HG03135 (cell line): ENCODE results near the gene SMARCB1.

Source experiments
- ATAC-seq: cut with Tn5 transposase; IDR thresholded peaks from one replicate; pipeline ENCODE4 v1.9.1; 2021; ENCODE audit warnings: mild to moderate bottlenecking, moderate library complexity; ENCODE audit not compliant: unreplicated experiment

Gene SMARCB1

GRCh38 chr22:23828800-23829680 is 42.3 kb downstream of the SMARCB1 start:
- ATAC-seq: no peak

DNA sequence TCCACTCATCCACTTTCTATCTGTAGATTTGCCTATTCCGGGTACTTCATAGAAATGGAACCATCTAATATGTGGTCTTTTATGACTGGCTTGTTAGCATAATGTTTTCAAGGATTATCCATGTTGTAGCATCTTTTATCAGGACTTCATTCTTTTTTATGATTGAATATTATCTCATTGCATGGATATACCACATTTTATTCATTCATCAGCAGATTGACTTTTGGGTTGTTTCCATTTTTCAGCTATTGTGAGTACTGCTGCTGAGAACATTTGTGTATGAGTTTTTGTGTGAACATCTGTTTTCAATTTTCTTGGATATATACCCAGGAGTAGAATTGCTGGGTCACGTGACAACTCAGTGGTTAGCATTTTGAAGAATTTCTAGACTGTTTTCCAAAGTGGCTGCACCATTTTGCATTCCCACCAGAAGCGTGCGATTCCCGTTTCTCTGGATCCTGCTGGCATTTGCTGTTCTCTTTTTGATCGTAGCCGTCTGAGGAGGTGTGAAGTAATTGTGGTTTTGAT is 43.1 kb downstream of the SMARCB1 start:
- no peak for ATAC-seq

- no peak for ATAC-seq
Observed at GRCh38 chr22:23831261-23831660, 44.5 kb downstream of the SMARCB1 start.

DNA sequence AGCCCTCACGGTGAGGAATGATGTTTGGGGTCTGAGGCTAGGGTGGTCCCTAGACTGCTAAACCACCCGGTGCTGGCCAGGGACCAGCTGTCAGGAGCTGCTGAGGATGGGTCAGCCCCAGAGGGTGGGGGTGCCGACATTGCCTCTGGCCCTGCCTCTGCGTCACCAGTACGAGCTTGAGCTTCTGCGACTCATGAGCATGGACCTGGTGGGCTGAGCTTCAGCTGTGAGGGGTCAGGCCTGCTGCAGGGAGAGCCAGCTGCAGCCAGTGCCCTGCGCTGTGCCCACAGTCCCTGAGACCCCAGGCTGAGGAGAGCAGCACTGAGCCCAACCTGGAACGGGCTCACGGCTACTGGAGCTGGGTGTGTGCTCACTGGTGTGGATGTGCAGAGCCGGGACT is 45.0 kb downstream of the SMARCB1 start:
- ATAC-seq: no peak

- no peak for ATAC-seq
Observed at GRCh38 chr22:23832226-23833016, 45.7 kb downstream of the SMARCB1 start.

GRCh38 chr22:23833017-23833751 is 46.4 kb downstream of the SMARCB1 start:
- ATAC-seq: no peak

GRCh38 chr22:23833911-23834317 is 47.1 kb downstream of the SMARCB1 start:
- ATAC-seq: no peak

GRCh38 chr22:23834406-23834792 is 47.6 kb downstream of the SMARCB1 start:
- ATAC-seq: no peak

GRCh38 chr22:23834793-23835483 is 48.2 kb downstream of the SMARCB1 start:
- no peak for ATAC-seq

GRCh38 chr22:23835484-23836144 is 48.8 kb downstream of the SMARCB1 start:
- ATAC-seq: no peak

DNA sequence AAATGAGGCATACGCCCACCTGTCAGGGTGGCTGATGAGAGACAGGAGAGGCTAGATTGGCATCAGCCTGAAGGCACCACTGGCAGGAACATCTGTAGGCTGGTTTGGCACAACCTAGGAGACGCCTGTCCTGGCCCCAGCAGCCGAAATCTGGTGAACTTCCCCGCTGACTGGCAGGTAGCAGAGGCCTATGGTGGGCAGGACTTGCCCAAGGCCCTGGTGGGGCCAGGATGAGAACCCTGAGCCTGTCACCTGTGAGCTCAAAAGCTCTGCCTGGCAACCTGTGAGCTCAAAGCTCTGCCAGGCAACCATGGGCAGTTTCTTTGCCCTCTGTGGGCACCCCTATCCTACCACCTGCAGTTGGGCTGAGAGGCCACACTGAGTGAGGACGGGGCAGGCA is 49.5 kb downstream of the SMARCB1 start:
- no peak for ATAC-seq

- ATAC-seq: no peak
Observed at GRCh38 chr22:23836692-23837495, 50.1 kb downstream of the SMARCB1 start.

- ATAC-seq: no peak
Observed at GRCh38 chr22:23837496-23837859, 50.7 kb downstream of the SMARCB1 start.

DNA sequence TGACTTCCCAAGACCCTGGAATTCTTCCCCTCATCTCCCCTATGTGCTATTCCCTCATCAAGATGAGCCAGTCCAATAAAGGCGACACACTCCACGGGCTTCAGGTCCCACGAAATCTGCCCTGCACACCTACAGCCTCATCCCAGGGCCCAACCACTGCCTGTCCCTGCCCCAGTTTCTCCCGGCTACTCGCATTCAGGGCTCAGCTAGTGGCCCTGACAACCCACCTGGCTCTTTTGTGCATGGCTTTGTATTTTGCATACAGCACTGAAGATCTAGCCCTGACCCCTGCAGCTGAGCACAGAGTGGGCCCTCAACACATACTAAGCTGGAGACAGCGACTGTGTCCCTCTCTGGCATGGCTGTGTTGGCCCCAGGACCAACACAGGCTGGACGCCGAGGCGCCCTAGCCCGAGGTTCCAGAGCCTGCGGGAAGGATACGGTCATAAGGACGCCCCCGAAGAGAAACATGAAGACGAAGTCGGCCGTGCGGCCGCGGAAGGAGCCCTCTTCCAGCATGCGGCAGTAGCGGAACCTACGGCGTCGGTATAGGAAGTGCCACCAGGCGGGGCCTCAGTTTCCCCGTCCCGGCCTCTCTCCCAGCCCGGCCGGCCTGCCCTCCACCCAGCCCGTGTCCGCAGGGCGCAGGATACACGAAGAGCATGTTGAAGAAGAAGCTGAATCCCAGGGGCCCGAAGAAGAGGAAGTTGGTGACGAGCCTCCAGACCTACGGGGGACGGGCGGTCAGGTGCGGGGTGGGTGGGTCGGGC is 51.3 kb downstream of the SMARCB1 start:
- peak; percentile 7 for ATAC-seq

DNA sequence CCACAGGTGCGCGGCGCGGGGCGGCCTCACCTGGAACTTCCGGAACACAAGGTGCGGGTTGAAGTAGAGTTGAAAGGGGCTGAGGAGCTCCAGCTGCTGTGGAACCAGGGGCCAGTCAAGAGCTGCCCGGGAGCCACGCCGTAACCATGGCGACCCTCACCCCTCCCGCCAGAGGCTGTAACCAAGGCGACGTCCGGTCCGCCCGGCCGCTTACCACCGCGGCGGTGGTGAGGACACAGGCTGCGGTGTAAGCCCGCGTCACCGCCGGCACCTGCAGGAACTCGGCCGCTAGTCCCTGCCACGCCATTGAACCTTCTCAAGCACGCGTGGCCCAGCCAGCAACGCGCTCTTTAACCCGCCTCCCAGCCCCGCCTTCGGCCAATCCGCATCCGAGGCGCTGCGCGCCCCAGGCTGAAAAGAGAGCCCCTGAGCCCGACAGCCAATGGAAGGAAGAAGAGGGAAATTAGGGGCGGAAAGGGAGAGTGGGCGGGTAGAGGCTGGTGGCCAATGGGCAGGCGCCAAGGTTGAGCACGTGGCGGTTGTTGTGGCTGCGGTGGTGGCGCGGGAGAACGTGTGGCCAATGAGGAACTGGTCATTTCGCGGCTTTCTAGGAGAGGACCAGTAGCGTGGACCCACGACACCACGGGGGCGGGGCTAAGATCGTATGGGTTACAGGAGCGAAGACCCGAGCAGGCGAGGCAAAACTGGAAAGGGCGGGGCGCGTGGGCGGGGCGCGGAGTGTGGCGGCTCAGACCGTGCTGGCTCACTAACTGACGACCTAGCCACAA is 52.1 kb downstream of the SMARCB1 start, which contains the start of gene DERL3:
Gene DERL3, minus strand, starts transcription at position 326 of the 788 bp plus-strand sequence. Its CDS starts 19 bp downstream, at position 307.
- ATAC-seq: peak; percentile 72

DNA sequence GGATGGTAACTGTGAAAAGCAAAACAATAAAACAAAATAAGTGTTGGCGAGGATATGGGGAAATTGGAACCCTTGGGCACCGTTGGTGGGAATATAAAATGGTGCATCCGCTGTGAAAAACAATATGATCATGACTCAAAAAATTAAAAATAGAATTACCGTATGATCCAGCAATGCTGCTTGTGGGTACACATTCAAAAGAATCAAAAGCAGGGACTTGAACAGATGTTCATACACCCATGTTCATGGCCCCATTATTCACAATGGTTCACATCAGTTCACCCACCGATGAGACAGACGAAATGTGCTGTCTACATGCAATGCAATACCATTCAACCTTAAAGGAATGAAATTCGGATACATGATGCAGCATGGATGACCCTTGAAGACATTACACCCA is 53.3 kb downstream of the SMARCB1 start:
- ATAC-seq: no peak

GRCh38 chr22:23841292-23841691 is 54.5 kb downstream of the SMARCB1 start:
- ATAC-seq: no peak
